Measurements from ENCODE around the gene SMYD3. TPM values are rescaled to one million over a fixed set of nuclear protein-coding genes. Genes with fewer than 3 reads are reported as not detected.
A peak's percentile ranks its signal among the peaks of the same experiment; 100 is the strongest.

SMYD3 gene
- total and polyA plus RNA-seq, 2 of the 13 experiments (the other 11 are each of a cell fraction or from before 2014, with no cell fraction given): 27.7 to 35.8 TPM

DNA sequence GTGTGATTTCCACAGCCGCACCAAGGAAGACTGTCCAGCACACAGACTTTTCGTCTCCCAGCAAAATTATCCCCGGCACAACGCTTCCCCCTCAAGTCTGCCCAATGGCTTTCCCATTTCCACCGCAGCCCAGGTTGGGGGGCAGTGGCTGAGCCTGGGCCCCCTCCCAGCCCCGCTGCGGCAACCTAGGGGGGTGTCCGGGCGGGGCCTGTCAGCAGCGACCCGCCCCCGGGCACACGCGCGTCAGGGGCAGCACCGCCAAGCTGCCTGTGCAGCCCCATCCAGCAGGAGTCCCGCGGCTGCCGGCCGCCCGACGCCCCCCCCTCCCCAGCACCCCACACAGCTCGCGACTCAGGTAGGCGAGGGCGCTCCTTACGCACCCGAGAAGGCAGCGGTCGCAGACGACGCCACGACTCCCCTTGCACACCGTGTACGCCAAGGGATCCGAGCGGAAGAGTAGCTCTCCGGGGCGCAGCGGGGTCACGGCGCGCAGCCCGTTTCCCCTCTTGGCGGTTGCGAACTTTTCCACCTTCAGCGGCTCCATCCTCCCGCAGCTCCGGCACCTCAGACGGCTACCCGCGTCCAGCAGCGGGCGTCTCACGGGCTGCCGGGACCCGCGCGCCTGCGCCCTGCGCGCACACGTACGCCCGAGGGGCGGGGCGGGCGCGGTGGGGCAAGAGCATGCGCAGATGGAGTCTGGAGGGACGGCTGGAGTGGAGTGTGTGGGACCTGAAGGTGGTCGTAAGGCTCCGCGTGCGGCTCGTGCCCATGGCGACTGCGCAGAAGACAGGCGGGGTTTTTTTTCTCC is at the start of gene SMYD3 (continued):
- TF ChIP-seq ZNF510 (CRISPR knock-in tag; IDR thresholded peaks at IDR 0.05; ENCODE audit: low read depth): no peak
- TF ChIP-seq, protein P1, sequence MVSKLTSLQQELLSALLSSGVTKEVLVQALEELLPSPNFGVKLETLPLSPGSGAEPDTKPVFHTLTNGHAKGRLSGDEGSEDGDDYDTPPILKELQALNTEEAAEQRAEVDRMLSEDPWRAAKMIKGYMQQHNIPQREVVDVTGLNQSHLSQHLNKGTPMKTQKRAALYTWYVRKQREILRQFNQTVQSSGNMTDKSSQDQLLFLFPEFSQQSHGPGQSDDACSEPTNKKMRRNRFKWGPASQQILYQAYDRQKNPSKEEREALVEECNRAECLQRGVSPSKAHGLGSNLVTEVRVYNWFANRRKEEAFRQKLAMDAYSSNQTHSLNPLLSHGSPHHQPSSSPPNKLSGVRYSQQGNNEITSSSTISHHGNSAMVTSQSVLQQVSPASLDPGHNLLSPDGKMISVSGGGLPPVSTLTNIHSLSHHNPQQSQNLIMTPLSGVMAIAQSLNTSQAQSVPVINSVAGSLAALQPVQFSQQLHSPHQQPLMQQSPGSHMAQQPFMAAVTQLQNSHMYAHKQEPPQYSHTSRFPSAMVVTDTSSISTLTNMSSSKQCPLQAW (CRISPR knock-in tag; IDR thresholded peaks at IDR 0.05): no peak; the same call in 1 of the 2 replicates
- TF ChIP-seq, protein P2, sequence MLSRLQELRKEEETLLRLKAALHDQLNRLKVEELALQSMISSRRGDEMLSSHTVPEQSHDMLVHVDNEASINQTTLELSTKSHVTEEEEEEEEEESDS (CRISPR knock-in tag; IDR thresholded peaks at IDR 0.05; ENCODE audit: borderline replicate concordance): no peak
- TF ChIP-seq, protein P3, sequence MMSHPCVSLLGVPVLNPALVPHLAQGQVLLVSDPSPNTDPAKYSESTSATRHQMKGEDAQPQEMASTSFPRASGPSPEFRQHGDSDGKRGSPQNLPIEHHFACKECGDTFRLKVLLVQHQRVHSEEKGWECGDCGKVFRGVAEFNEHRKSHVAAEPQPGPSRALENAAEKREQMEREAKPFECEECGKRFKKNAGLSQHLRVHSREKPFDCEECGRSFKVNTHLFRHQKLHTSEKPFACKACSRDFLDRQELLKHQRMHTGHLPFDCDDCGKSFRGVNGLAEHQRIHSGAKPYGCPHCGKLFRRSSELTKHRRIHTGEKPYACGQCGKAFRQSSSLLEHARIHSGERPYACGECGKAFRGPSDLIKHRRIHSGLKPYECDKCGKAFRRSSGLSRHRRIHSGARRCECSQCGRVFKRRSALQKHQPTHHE (CRISPR knock-in tag; IDR thresholded peaks at IDR 0.05; ENCODE audit: borderline replicate concordance): peak; percentile 44; the same call in 1 of the 2 replicates
- peak; percentile 29; the same call in 1 of the 2 replicates for TF ChIP-seq CAMTA2 (CRISPR knock-in tag; IDR thresholded peaks at IDR 0.05; ENCODE audit: borderline replicate concordance)
- TF ChIP-seq HNF4G (IDR thresholded peaks at IDR 0.05; ENCODE audit: borderline replicate concordance, low read depth, low read length): no peak
- no peak for TF ChIP-seq HNF4G (CRISPR knock-in tag; IDR thresholded peaks at IDR 0.05; ENCODE audit: borderline replicate concordance, low read depth)
- no peak for TF ChIP-seq ATAD3A (CRISPR knock-in tag; IDR thresholded peaks at IDR 0.05)
- TF ChIP-seq TOPORS (CRISPR knock-in tag; IDR thresholded peaks at IDR 0.05): 0 out of 2 replicates have a peak, but pooled peaks have one; percentile 50
- TF ChIP-seq SP5 (CRISPR knock-in tag; IDR thresholded peaks at IDR 0.05; ENCODE audit: borderline replicate concordance, low read depth): no peak
- no peak for TF ChIP-seq ZEB1 (IDR thresholded peaks at IDR 0.05; ENCODE audit: insufficient replicate concordance, low read depth)
- no peak; the same call in 1 of the 2 replicates for TF ChIP-seq ZBTB38 (CRISPR knock-in tag; IDR thresholded peaks at IDR 0.05)
- TF ChIP-seq FOSL1 (CRISPR knock-in tag; IDR thresholded peaks at IDR 0.05; ENCODE audit: borderline replicate concordance): no peak
- no peak; the same call in 1 of the 2 replicates for TF ChIP-seq IRF2 (CRISPR knock-in tag; IDR thresholded peaks at IDR 0.05)
- no peak for TF ChIP-seq KLF16 (CRISPR knock-in tag; IDR thresholded peaks at IDR 0.05)
- TF ChIP-seq, protein P4, sequence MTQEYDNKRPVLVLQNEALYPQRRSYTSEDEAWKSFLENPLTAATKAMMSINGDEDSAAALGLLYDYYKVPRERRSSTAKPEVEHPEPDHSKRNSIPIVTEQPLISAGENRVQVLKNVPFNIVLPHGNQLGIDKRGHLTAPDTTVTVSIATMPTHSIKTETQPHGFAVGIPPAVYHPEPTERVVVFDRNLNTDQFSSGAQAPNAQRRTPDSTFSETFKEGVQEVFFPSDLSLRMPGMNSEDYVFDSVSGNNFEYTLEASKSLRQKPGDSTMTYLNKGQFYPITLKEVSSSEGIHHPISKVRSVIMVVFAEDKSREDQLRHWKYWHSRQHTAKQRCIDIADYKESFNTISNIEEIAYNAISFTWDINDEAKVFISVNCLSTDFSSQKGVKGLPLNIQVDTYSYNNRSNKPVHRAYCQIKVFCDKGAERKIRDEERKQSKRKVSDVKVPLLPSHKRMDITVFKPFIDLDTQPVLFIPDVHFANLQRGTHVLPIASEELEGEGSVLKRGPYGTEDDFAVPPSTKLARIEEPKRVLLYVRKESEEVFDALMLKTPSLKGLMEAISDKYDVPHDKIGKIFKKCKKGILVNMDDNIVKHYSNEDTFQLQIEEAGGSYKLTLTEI (CRISPR knock-in tag; conservative IDR thresholded peaks at IDR 0.05): no peak
- TF ChIP-seq ZNF292 (CRISPR knock-in tag; IDR thresholded peaks at IDR 0.05; ENCODE audit: borderline replicate concordance, low read depth): peak; percentile 35; the same call in 1 of the 2 replicates
- no peak for TF ChIP-seq HNRNPUL1 (IDR thresholded peaks at IDR 0.05; ENCODE audit: low read depth, low read length)
- TF ChIP-seq ZNF768 (CRISPR knock-in tag; IDR thresholded peaks at IDR 0.05): peak; percentile 20; the same call in 1 of the 2 replicates
- no peak for TF ChIP-seq ZNF124 (CRISPR knock-in tag; IDR thresholded peaks at IDR 0.05)
- TF ChIP-seq, protein P5, sequence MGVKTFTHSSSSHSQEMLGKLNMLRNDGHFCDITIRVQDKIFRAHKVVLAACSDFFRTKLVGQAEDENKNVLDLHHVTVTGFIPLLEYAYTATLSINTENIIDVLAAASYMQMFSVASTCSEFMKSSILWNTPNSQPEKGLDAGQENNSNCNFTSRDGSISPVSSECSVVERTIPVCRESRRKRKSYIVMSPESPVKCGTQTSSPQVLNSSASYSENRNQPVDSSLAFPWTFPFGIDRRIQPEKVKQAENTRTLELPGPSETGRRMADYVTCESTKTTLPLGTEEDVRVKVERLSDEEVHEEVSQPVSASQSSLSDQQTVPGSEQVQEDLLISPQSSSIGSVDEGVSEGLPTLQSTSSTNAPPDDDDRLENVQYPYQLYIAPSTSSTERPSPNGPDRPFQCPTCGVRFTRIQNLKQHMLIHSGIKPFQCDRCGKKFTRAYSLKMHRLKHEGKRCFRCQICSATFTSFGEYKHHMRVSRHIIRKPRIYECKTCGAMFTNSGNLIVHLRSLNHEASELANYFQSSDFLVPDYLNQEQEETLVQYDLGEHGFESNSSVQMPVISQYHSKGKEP (CRISPR knock-in tag; IDR thresholded peaks at IDR 0.05): no peak
- TF ChIP-seq ZNF232 (CRISPR knock-in tag; IDR thresholded peaks at IDR 0.05; ENCODE audit: borderline replicate concordance): no peak
- no peak for TF ChIP-seq SMYD3 (CRISPR knock-in tag; IDR thresholded peaks at IDR 0.05)
